Gastroesophageal sphincter (tissue), 4 donors: ENCODE measurements around the gene DLL1. TPM values are rescaled to one million over a fixed set of nuclear protein-coding genes. Genes with fewer than 3 reads are reported as not detected.
A peak's percentile ranks its signal among the peaks of the same experiment; 100 is the strongest.

Experiments used
- ATAC-seq: fragments of 150-250 bp; one replicate; pipeline ENCODE4 v1.9.1; 2016; ENCODE audit warnings: mild to moderate bottlenecking, moderate library complexity
- H3K27ac ChIP-seq, 4 donors: fragments of 200-600 bp; sonication (generic) in 3 of 4; 1 replicate in 3 of 4; 2 replicates in 1 of 4; pipeline ENCODE4 v1.5.1; 2016 to 2019
- H3K27me3 ChIP-seq: fragments of 200-600 bp; sonication (generic); one replicate; pipeline ENCODE4 v1.5.1; 2019
- H3K36me3 ChIP-seq, 2 donors: fragments of 200-600 bp; sonication (generic); one replicate each; pipeline ENCODE4 v1.5.1; 2019; ENCODE audit warnings: control low read depth in 1 of 2
- H3K4me1 ChIP-seq, 3 donors: fragments of 200-600 bp; sonication (generic); 1 replicate in 2 of 3; 2 replicates in 1 of 3; pipeline ENCODE4 v1.5.1; 2016 to 2019; ENCODE audit warnings: control low read depth in 2 of 3
- H3K4me3 ChIP-seq, 2 donors: fragments of 200-600 bp; sonication (generic); one replicate each; pipeline ENCODE4 v1.5.1; 2019; ENCODE audit warnings: mild to moderate bottlenecking in 1 of 2, moderate library complexity in 1 of 2
- H3K9me3 ChIP-seq, 3 donors: fragments of 200-600 bp; sonication (generic); one replicate each; pipeline ENCODE4 v1.5.1; 2017 to 2019; ENCODE audit warnings: control low read depth in 2 of 3
- EP300 ChIP-seq: sonication (generic); formaldehyde crosslinking; IDR thresholded peaks from one replicate; pipeline ENCODE4 v1.6.1; 2017; ENCODE audit warnings: antibody characterized with exemption, mild to moderate bottlenecking
- POLR2A ChIP-seq, 2 donors: fragments of 450-650 bp; IDR thresholded peaks; one replicate each; pipeline ENCODE4 v1.6.1; 2017; ENCODE audit warnings: antibody characterized with exemption in 2 of 2, mild to moderate bottlenecking in 2 of 2, moderate library complexity in 1 of 2
- POLR2AphosphoS5 ChIP-seq: sonication (generic); formaldehyde crosslinking; IDR thresholded peaks from one replicate; pipeline ENCODE4 v1.6.1; 2017; ENCODE audit warnings: antibody characterized with exemption
- WGBS, 2 donors: methylation state at CpG; one replicate each; pipeline ENCODE4 v1.1.5; 2018; ENCODE audit warnings: low coverage in 1 of 2; 5-methylcytosine and 5-hydroxymethylcytosine counted together
- total RNA-seq, 4 donors: library from RNA; depleted of rRNA; stranded (reverse); fragments of >200 nt; gene quantifications; one replicate each; pipeline ENCODE4 v1.1.0, GENCODE V29; 2016
- TF ChIP-seq, protein P1 (sequence below), 4 experiments: fragments of 200-600 bp in 2 of 4; fragments of 450-650 bp in 2 of 4; sonication (generic) in 1 of 4; IDR thresholded peaks; one replicate each; pipeline ENCODE4 v1.5.1; 2017 to 2019; ENCODE audit warnings: antibody characterized with exemption in 4 of 4, mild to moderate bottlenecking in 2 of 4, moderate library complexity in 2 of 4

The DLL1 gene
- total RNA-seq, 4 donors from 2014 or later: 5.3 to 11.8 (median 6.5) TPM

GRCh38 chr6:170296423-170296745 lies 5.5 kb upstream of the DLL1 start:
- Histone ChIP-seq H3K4me3 (peak overlapping the region in 1 of 2 donors; percentile 57), H3K27me3 (peaks cover 76% of the 10 kb centered on the region), H3K27ac (no peak overlapping the region), H3K36me3 (no peaks in the 10 kb centered on the region), H3K9me3 (no peaks in the 10 kb centered on the region), H3K4me1 (peaks cover 4 to 56% (median 31%) of the 10 kb centered on the region in 3 donors)
- WGBS, 2 donors: no CpG with 5 or more reads among the region's 47 CpGs
- ATAC-seq: no peak
- TF ChIP-seq POLR2AphosphoS5 (no peak), EP300 (no peak), POLR2A (IDR thresholded peaks at IDR 0.05) (no peak)
- TF ChIP-seq, protein P1, sequence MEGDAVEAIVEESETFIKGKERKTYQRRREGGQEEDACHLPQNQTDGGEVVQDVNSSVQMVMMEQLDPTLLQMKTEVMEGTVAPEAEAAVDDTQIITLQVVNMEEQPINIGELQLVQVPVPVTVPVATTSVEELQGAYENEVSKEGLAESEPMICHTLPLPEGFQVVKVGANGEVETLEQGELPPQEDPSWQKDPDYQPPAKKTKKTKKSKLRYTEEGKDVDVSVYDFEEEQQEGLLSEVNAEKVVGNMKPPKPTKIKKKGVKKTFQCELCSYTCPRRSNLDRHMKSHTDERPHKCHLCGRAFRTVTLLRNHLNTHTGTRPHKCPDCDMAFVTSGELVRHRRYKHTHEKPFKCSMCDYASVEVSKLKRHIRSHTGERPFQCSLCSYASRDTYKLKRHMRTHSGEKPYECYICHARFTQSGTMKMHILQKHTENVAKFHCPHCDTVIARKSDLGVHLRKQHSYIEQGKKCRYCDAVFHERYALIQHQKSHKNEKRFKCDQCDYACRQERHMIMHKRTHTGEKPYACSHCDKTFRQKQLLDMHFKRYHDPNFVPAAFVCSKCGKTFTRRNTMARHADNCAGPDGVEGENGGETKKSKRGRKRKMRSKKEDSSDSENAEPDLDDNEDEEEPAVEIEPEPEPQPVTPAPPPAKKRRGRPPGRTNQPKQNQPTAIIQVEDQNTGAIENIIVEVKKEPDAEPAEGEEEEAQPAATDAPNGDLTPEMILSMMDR (IDR thresholded peaks at IDR 0.05): no peak

DNA sequence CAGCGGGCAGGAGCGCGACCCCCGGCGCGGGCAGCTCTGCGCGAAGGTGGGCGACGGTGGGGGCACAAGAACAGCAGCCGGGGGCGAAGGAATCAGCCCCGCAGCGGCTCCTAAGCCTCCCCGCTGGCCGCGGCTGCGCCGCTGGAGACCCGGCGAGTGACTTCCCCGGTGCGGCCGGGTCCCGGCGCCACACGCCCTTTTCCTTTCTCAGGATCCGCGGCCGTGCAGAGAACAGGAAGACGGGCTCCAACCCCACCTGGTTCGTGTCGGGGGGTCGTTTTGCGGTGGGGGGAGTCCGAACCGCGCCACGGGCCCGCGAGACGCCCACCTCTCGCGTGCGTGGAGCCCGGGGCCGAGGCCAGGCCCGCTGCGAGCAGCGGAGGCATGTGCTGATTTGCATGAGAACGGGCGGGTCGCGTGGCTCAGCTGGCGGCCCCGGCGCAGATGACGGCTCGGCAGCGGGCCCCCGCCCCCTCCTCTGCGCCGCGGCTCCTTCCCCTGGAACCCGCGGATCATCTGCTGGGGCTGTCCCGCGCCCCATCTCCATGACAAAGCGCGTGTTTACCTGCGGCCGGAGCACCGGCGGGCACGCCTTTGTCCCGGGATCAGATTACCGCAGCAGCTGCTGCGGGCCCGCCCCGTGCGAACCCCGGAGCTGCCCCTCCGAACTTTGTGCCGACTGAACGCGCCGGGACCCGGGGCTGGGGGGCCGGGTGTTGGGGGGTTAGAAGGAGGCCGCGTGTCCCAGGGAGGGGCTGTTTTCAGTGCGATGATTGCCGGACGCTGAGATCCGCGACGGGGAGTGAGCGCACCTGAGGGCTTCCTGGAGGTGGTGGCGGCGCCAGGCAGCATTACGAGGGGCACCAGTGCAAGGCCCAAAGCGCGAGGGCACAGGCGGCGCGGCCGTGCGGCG lies 4.9 kb upstream of the DLL1 start:
- peaks cover 4 to 62% (median 31%) of the 10 kb centered on the region in 3 donors for H3K4me1 ChIP-seq
- TF ChIP-seq EP300 (no peak), POLR2A (IDR thresholded peaks at IDR 0.05) (no peak), POLR2AphosphoS5 (no peak)
- TF ChIP-seq, protein P1 (IDR thresholded peaks at IDR 0.05): no peak
- ATAC-seq: no peak
- peak overlapping the region; percentile 25 to 57 for H3K4me3 ChIP-seq
- WGBS, 2 donors: no CpG with 5 or more reads among the region's 109 CpGs
- H3K36me3 ChIP-seq: no peaks in the 10 kb centered on the region
- H3K9me3 ChIP-seq: no peaks in the 10 kb centered on the region
- peak overlapping the region in 1 of 4 donors; percentile 29 for H3K27ac ChIP-seq
- peaks cover 82% of the 10 kb centered on the region for H3K27me3 ChIP-seq

DNA sequence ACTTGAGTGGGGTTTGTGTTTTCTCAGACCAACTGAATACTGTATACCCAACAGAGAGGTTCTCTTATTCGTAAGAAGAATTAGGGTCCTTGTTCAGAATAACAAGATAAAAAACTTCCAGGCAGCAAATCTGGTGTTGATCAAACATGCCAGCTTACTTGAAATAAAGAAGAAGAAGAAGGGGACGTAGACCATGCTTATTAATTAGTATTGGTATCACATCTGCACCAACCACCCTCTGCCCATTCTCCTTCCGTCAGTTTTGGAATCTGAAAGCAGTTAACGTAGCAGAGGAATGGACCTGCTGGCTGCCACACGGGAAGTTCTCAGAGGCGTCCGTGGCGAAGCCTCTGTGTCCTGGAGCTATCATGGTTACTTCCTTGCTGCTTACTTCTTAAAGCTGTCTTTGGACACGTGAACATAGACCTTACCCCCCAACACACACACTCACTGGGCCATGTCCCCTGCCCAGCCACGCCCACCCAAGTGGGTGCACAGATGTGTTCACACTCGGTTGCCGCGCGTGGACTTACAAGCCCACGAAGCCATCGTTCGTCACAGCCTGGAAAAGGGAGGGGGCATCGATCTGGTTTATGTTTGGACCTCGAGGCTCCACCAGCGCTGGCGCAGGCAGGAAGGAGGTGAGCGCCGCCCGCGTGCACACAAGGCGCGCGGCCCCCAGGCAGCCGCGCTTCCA lies 4.1 kb upstream of the DLL1 start:
- Histone ChIP-seq H3K4me1 (peaks cover 4 to 67% (median 31%) of the 10 kb centered on the region in 3 donors), H3K27me3 (peaks cover 89% of the 10 kb centered on the region), H3K9me3 (no peaks in the 10 kb centered on the region), H3K27ac (peak overlapping the region in 1 of 4 donors; percentile 29), H3K4me3 (peak overlapping the region; percentile 25 to 57), H3K36me3 (no peaks in the 10 kb centered on the region)
- 33 to 71% methylated on average over 1 to 8 of the region's 30 CpGs for WGBS, 2 donors
- TF ChIP-seq EP300 (no peak), POLR2AphosphoS5 (no peak), POLR2A (IDR thresholded peaks at IDR 0.05) (no peak)
- TF ChIP-seq, protein P1 (IDR thresholded peaks at IDR 0.05): no peak
- ATAC-seq: no peak

GRCh38 chr6:170294298-170294730 lies 3.4 kb upstream of the DLL1 start:
- Histone ChIP-seq H3K27me3 (peaks cover 96% of the 10 kb centered on the region), H3K36me3 (no peaks in the 10 kb centered on the region), H3K27ac (no peak overlapping the region), H3K4me1 (peaks cover 4 to 74% (median 33%) of the 10 kb centered on the region in 3 donors), H3K4me3 (no peak overlapping the region), H3K9me3 (no peaks in the 10 kb centered on the region)
- TF ChIP-seq POLR2AphosphoS5 (no peak), POLR2A (IDR thresholded peaks at IDR 0.05) (no peak)
- TF ChIP-seq, protein P1 (IDR thresholded peaks at IDR 0.05): no peak
- 20% methylated on average over 1 of the region's 2 CpGs for whole genome bisulfite sequencing, 2 donors
- no peak for ATAC-seq
